ENCODE results near the gene CACNB4.

GRCh38 chr2:151916632-151917031 lies 182.2 kb downstream of the CACNB4 start:
- no peak for TF ChIP-seq POLR2AphosphoS5 (IDR thresholded peaks at IDR 0.05)
- no peak for TF ChIP-seq CTCF (IDR thresholded peaks at IDR 0.05)
- TF ChIP-seq POLR2A (IDR thresholded peaks at IDR 0.05) = no peak

Data from sigmoid colon (tissue), 4 donors.